Lung (tissue), 12 donors: ENCODE measurements around the gene ZFP62. TPM values are rescaled to one million over a fixed set of nuclear protein-coding genes. Genes with fewer than 3 reads are reported as not detected.

ENCODE experiments used
- ATAC-seq: fragments of 200-7000 bp; cut with Tn5 transposase; one replicate; pipeline ENCODE4 v1.9.1; 2020; ENCODE audit warnings: moderate number of reproducible peaks; ENCODE audit not compliant: insufficient read depth, low FRiP score
- DNase-seq, 3 donors: peaks; one replicate each; pipeline ENCODE4 v3.0.0-alpha.2; 2013 to 2017
- H3K27ac ChIP-seq, 2 donors: one replicate each; pipeline ENCODE4 v1.5.1; 2013; ENCODE audit warnings: mild to moderate bottlenecking in 2 of 2, moderate library complexity in 2 of 2, control low read depth in 1 of 2, inconsistent platforms in 1 of 2, low read depth in 1 of 2, low read length in 1 of 2
- H3K27me3 ChIP-seq, 3 donors: one replicate each; pipeline ENCODE4 v1.5.1; 2013; ENCODE audit warnings: low read length in 2 of 3; ENCODE audit not compliant: control insufficient read depth in 3 of 3, insufficient read depth in 3 of 3
- H3K36me3 ChIP-seq, 4 donors: one replicate each; pipeline ENCODE4 v1.5.1; 2013; ENCODE audit warnings: low read length in 4 of 4, mild to moderate bottlenecking in 1 of 4, moderate library complexity in 1 of 4; ENCODE audit not compliant: control insufficient read depth in 4 of 4, insufficient read depth in 4 of 4
- H3K4me1 ChIP-seq, 5 donors: one replicate each; pipeline ENCODE4 v1.5.1; 2013; ENCODE audit warnings: low read length in 5 of 5, mild to moderate bottlenecking in 2 of 5, moderate library complexity in 1 of 5; ENCODE audit not compliant: control insufficient read depth in 5 of 5, insufficient read depth in 5 of 5
- H3K4me3 ChIP-seq: one replicate; pipeline ENCODE4 v1.5.1; 2013; ENCODE audit warnings: mild to moderate bottlenecking, control low read depth, moderate library complexity
- H3K9ac ChIP-seq, 2 donors: one replicate each; pipeline ENCODE4 v1.5.1; 2013; ENCODE audit warnings: low read length in 2 of 2, control low read depth in 1 of 2; ENCODE audit not compliant: insufficient read depth in 1 of 2
- H3K9me3 ChIP-seq, 4 donors: one replicate each; pipeline ENCODE4 v1.5.1; 2013; ENCODE audit warnings: low read length in 3 of 4, mild to moderate bottlenecking in 1 of 4, moderate library complexity in 1 of 4; ENCODE audit not compliant: control insufficient read depth in 4 of 4, insufficient read depth in 3 of 4
- CTCF ChIP-seq: IDR thresholded peaks from 2 replicates; pipeline ENCODE4 v1.5.1; 2012; ENCODE audit warnings: mild to moderate bottlenecking; ENCODE audit errors: control extremely low read depth, extremely low read depth
- WGBS, 2 donors: extraction: QIAGEN DNeasy Blood & Tissue Kit; methylation state at CpG; one replicate each; pipeline ENCODE4 v1.1.7; 2013; 5-methylcytosine and 5-hydroxymethylcytosine counted together
- polyA plus RNA-seq, 2 donors: library from polyadenylated mRNA; stranded (reverse); fragments of 200-250 nt; gene quantifications; one replicate each; pipeline ENCODE4 v1.2.1, GENCODE V29; 2013
- total RNA-seq, 2 donors: library from RNA; depleted of rRNA in 1 of 2; stranded (reverse); fragments of >200 nt in 1 of 2; gene quantifications; one replicate each; pipeline ENCODE4 v1.2.1, GENCODE V29; 2014 to 2021
- donor health status: control.
- donor health status: control.
- donor health status: Bipolar disorder and iron deficiency.
- donor health status: healthy.
- donor health status: DM: yes; HTN: yes; CAD: no.

ZFP62 gene
- total and polyA plus RNA-seq, 4 donors = 9.6 to 31.2 (median 20.0) TPM

- no peak overlapping the region for H3K4me3 ChIP-seq
- DNase-seq = no peak
Measured at GRCh38 chr5:180818677-180819341, 42.3 kb downstream of the ZFP62 start.

DNA sequence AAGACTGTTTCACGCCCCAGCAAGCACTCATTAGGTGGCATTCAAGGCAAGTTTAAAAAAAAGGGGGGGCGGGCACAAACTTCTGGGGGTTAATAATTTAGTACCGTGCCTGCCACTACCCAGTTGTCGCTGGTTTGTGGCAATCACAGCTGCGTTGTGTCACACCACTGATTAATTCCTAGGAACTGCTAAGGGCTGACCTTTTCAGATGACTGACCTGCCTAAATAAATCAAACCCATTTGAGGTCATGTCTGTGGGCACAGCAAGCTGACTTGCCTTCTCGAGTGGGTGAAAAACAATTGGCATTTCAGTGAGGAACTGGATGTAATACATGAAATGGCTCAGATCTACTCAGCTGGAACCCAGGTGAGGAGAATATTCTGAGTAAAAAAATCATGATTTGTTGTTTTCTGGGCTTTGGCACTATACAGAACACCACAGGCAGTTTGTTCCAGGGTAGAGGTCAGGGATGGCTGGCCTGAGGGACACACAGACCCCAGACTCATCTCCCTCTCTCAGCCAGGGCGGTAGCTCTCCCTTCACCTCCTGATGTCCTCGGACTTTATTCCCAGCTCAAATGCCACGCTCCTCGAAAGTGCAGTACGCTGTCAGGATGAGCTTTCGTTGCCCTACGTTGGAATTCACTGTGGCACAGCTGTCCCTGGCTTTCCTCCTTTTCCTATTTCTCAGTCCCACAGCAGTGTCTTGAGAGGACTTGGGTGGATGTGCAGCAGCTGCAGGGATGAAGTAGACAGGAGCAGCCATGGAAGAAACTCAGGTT, 43.0 kb downstream of the ZFP62 start:
- Histone ChIP-seq H3K27ac (peak overlapping the region; percentile 11 to 48), H3K27me3 (no peaks in the 10 kb centered on the region), H3K9me3 (no peaks in the 10 kb centered on the region), H3K9ac (no peak overlapping the region), H3K4me3 (no peak overlapping the region), H3K4me1 (peaks cover 3 to 16% (median 3%) of the 10 kb centered on the region in 5 donors), H3K36me3 (no peaks in the 10 kb centered on the region)
- DNase-seq (no peak), ATAC-seq (no peak)
- WGBS, 2 donors = 56 to 60% methylated on average over 13 of the region's 13 CpGs
- no peak for TF ChIP-seq CTCF

More at GRCh38 chr5:180818677-180819341, 42.3 kb downstream of the ZFP62 start:
- 89 to 96% methylated on average over 6 of the region's 6 CpGs for WGBS, 2 donors
- H3K27ac ChIP-seq = peak overlapping the region; percentile 11 to 48
- no peak for TF ChIP-seq CTCF
- no peaks in the 10 kb centered on the region for H3K9me3 ChIP-seq
- H3K27me3 ChIP-seq = no peaks in the 10 kb centered on the region
- H3K9ac ChIP-seq = no peak overlapping the region
- H3K4me1 ChIP-seq = peaks cover 3 to 16% (median 3%) of the 10 kb centered on the region in 5 donors
- no peak for ATAC-seq
- H3K36me3 ChIP-seq = no peaks in the 10 kb centered on the region

GRCh38 chr5:180816608-180817534, 44.2 kb downstream of the ZFP62 start:
- ATAC-seq (no peak), DNase-seq (peak; percentile 55 to 79 (median 57))

More at GRCh38 chr5:180816608-180817534, 44.2 kb downstream of the ZFP62 start:
- 10 to 21% methylated on average over 13 of the region's 13 CpGs for WGBS, 2 donors
- H3K9ac ChIP-seq = no peak overlapping the region
- no peak for TF ChIP-seq CTCF
- H3K27me3 ChIP-seq = no peaks in the 10 kb centered on the region
- peaks cover 3 to 18% (median 3%) of the 10 kb centered on the region in 5 donors for H3K4me1 ChIP-seq
- H3K9me3 ChIP-seq = no peaks in the 10 kb centered on the region
- H3K27ac ChIP-seq = peak overlapping the region; percentile 82 to 85
- no peak overlapping the region for H3K4me3 ChIP-seq
- no peaks in the 10 kb centered on the region for H3K36me3 ChIP-seq
